ENCODE results near the gene RS1.

RS1 gene

DNA sequence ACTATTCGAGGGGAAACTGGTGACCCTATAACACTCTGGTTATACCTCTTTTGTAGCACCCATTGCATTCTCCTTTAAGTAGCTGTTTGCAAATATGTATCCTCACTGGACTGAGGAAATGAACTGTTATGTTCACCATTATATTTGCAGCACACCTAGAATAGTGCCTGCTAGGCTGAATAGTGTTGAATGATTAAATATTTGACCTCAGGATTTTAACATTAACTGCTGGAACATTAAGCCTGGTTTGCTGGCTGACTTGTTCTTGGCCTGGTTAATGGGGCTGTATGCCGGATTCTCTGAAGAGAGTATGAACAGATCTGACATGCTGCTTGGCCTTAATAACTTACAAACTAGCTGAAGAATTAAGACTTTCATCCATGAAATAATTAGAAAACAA lies 80.1 kb downstream of the RS1 start:
- no peak for DNase-seq
